Measurements from ENCODE around the gene IL17D. TPM values are rescaled to one million over a fixed set of nuclear protein-coding genes. Genes with fewer than 3 reads are reported as not detected.
A peak's percentile ranks its signal among the peaks of the same experiment; 100 is the strongest.

The IL17D gene
- total RNA-seq = 1 to 10 TPM in 3 of 5 donors, under 1 TPM in 1, not detected in 1; 0.45 to 3.5 (median 2.1) TPM
- under 1 TPM in 2 of 3 donors, not detected in 1; 0.65 to 0.68 TPM for polyA plus RNA-seq
- long read RNA-seq, donor 1 = 0 reads
- long read RNA-seq, donor 2, partial matches to known transcripts = 5 of 12 reads
- long read RNA-seq, donor 2, other reads (novel, unspliced or antisense) = 7 of 12 reads
- long read RNA-seq, donor 3 = 0 reads
- long read RNA-seq, donor 4 = 0 reads
- long read RNA-seq, donor 5, partial matches to known transcripts = 5 of 5 reads
- long read RNA-seq, donor 5, other reads (novel, unspliced or antisense) = 0 of 5 reads
- long read RNA-seq, donor 6, partial matches to known transcripts = 29 of 29 reads
- long read RNA-seq, donor 6, other reads (novel, unspliced or antisense) = 0 of 29 reads
- long read RNA-seq, donor 7 = 0 reads
- long read RNA-seq, donor 8 = 0 reads
- long read RNA-seq, donor 9 = 0 reads
- long read RNA-seq, donor 10 = 0 reads

GRCh38 chr13:20702915-20703779 lies at the start of gene IL17D:
Gene IL17D (plus strand): TSS chr13:20703699. CDS start chr13:20704002, 303 bp downstream.
- peak in 1 of 2 donors; percentile 77 for DNase-seq
- Histone ChIP-seq H3K27me3 (peaks cover 0 to 28% (median 0%) of the 10 kb centered on the region in 3 donors), H3K27ac (peak within 1 kb of the TSS; percentile 56 to 83 (median 62)), H3K9me3 (no peaks in the 10 kb centered on the region), H3K36me3 (no peaks in the 10 kb centered on the region), H3K4me3 (peak within 1 kb of the TSS; percentile 72 to 86 (median 74)), H3K4me1 (peaks cover 7 to 23% (median 16%) of the 10 kb centered on the region in 4 donors)
- no peak for TF ChIP-seq CTCF (IDR thresholded peaks at IDR 0.05)
- no peak for TF ChIP-seq POLR2A (IDR thresholded peaks at IDR 0.05)
- no peak for TF ChIP-seq POLR2AphosphoS5 (IDR thresholded peaks at IDR 0.05)
- TF ChIP-seq EP300 (IDR thresholded peaks at IDR 0.05) = no peak
- WGBS, 5 donors = 1% methylated on average over 37 to 94 of the region's 94 CpGs
- intact Hi-C loops (cut with DNase I; ENCODE audit: low total_unique reads) = no loop called here

GRCh38 chr13:20654156-20654555 lies 49.3 kb upstream of the IL17D start:
- Histone ChIP-seq H3K4me1 (no peaks in the 10 kb centered on the region), H3K27ac (no peak overlapping the region), H3K4me3 (no peak overlapping the region), H3K27me3 (no peaks in the 10 kb centered on the region), H3K9me3 (no peaks in the 10 kb centered on the region), H3K36me3 (peaks cover 0 to 18% (median 10%) of the 10 kb centered on the region in 4 donors)
- TF ChIP-seq EP300 (IDR thresholded peaks at IDR 0.05) = no peak
- no peak for TF ChIP-seq POLR2AphosphoS5 (IDR thresholded peaks at IDR 0.05)
- no peak for TF ChIP-seq CTCF (IDR thresholded peaks at IDR 0.05)
- no peak for TF ChIP-seq POLR2A (IDR thresholded peaks at IDR 0.05)
- DNase-seq = no peak
- intact Hi-C loops (cut with DNase I; ENCODE audit: low total_unique reads) = no loop called here
- WGBS, 5 donors = 88 to 98% (median 94%) methylated on average over 1 of the region's 1 CpG

- Histone ChIP-seq H3K4me3 (no peak overlapping the region), H3K27me3 (no peaks in the 10 kb centered on the region), H3K36me3 (peaks cover 0 to 49% (median 28%) of the 10 kb centered on the region in 4 donors), H3K27ac (no peak overlapping the region), H3K9me3 (no peaks in the 10 kb centered on the region), H3K4me1 (no peaks in the 10 kb centered on the region)
- TF ChIP-seq POLR2AphosphoS5 (IDR thresholded peaks at IDR 0.05) (no peak), POLR2A (IDR thresholded peaks at IDR 0.05) (no peak), EP300 (IDR thresholded peaks at IDR 0.05) (no peak), CTCF (IDR thresholded peaks at IDR 0.05) (no peak)
- DNase-seq = no peak
- intact Hi-C loops (cut with DNase I; ENCODE audit: low total_unique reads) = no loop called here
- WGBS, 5 donors = 75 to 94% (median 82%) methylated on average over 5 of the region's 5 CpGs
Measured at GRCh38 chr13:20658451-20659040, 45.0 kb upstream of the IL17D start.

GRCh38 chr13:20664351-20664750 lies 39.1 kb upstream of the IL17D start:
- intact Hi-C loops (cut with DNase I; ENCODE audit: low total_unique reads) = no loop called here
- Histone ChIP-seq H3K36me3 (peaks cover 0 to 57% (median 26%) of the 10 kb centered on the region in 4 donors), H3K27me3 (no peaks in the 10 kb centered on the region), H3K4me1 (no peaks in the 10 kb centered on the region), H3K4me3 (no peak overlapping the region), H3K27ac (no peak overlapping the region), H3K9me3 (no peaks in the 10 kb centered on the region)
- TF ChIP-seq POLR2A (IDR thresholded peaks at IDR 0.05) = no peak
- TF ChIP-seq EP300 (IDR thresholded peaks at IDR 0.05) = no peak
- no peak for TF ChIP-seq CTCF (IDR thresholded peaks at IDR 0.05)
- no peak for TF ChIP-seq POLR2AphosphoS5 (IDR thresholded peaks at IDR 0.05)
- DNase-seq = no peak
